Stimulated activated CD8-positive, alpha-beta memory T cell treated with anti-CD3 and anti-CD28 coated beads, Interleukin-15, amount 100 ng/mL, for 1 hour (primary cell): ENCODE results near the gene KEL.

Source experiments
- DNase-seq: peaks from one replicate; pipeline ENCODE4 v3.0.0-alpha.2; 2020; ENCODE audit warnings: low read depth

KEL gene

DNA sequence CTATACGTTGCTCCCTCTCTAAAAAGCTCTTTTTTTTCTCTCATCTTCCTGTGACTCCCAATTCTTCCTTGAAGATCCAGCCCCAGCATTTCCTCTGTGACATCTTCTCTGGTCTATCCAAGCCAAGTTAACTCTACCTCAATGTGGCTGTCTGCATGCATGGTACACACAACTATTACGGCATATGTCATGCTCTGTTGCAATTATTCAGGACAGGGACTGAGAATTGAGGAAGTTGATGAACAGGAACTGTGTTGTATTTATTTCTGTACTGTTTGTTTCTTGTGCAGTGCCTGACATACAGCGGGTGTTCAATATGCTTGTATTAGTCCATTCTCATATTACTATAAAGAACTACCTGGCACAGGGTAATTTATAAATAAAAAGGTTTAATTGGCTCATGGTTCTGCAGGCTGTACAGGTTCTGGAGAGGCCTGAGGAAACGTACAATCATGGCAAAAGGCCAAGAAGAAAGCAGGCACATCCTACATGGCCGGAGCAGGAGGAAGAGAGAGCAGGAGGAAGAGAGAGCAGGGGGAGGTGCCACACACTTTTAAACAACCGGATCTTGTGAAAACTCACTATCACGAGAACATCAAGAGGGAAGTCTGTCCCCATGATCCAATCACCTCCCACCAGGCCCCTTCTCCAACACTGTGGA lies 34.9 kb downstream of the KEL start:
- no peak for DNase-seq

DNA sequence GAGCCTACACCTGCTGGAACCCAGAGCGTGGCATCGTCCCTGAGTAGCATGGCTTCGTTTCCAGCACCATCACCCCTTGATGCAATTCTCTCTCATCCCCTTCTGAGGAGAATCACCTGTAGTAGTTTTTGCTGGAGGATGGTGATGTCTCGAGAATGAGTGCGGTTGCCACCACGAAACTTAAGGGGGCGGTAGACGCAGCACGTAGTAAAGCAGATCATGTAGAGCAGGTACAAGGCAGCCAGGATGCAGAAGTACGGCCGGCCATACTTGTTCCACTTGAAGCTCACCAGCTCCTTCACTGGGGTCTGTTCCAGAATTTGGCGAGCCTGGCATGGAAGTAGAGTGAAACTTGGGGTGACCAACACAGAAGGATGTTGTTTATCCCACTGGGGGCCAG lies 36.8 kb downstream of the KEL start:
- no peak for DNase-seq

DNA sequence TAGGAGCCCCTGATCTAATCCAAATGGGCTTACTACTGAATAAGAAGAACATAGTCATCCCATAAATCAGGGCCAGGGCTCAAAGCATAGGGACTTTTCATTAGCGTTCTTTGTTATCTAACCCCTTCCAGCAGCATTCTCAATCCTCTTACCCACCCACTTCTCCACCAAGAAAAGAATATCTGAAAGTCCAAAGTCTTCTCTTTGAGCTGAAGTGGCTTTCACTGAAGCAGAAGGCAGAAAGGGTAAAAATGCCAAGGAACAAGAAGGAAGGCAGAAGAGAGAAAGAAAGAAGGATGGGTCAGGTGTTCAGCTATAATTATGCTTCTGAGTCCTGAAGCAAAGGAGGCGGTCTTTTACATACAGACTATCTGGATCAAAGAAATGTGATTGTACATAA lies 38.8 kb downstream of the KEL start:
- no peak for DNase-seq

DNA sequence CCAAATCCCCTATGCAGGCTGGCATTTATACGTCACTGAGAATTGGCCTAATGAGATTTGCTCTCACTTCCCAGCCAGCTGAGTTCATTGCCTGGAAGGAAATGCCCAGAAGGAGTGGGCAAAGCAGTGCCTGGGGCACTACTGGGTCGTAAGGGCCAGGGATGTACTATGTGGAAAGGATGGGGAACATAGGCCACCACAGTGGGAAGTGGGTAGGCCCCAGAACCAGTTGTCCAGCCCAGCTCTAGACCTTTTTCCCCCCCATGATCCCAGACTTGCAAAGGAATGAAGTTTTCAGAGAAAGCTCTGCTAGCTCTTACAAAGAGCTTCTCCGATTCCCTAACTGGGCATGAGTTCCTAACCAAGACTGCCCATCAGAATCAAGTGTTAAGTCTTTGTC lies 42.5 kb downstream of the KEL start:
- DNase-seq = no peak

DNA sequence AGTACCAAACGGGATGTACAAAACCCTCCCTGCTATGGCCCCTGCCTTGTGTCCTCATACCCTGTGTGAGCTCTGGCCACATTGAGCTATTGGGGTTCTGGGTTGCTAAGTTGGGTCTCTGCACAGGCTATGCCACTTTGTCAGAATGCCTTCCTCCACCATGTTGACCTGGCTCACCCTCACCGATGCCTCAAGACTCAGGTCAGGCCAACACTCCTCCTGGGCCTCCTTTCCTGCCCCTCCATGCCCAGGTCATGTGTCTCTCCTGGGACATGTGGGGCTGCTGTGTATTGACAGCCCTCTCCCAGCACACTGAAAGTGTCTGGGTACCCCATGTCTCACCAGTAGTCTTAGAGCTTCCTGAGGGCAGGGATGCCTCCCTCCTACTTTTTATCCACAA lies 43.3 kb downstream of the KEL start:
- no peak for DNase-seq

DNA sequence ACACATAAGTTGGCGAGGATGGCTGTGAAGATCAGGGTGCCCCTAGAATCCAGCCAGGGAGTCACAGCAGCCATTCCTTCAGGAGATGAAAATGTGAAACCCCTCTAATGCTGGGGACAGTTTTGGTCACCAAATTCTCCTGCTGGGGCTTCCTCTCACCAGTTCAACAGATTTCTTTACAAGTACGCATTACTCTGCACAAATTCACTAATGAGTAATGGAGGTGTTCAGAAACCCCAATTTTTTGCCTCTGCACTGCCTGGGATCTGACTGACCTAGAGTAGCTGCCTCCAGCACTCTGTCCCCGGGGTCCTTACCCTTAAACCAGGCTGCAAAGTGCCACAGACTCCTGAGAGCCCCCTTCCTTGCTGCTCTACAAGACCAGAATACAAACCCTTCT lies 44.7 kb downstream of the KEL start:
- no peak for DNase-seq

DNA sequence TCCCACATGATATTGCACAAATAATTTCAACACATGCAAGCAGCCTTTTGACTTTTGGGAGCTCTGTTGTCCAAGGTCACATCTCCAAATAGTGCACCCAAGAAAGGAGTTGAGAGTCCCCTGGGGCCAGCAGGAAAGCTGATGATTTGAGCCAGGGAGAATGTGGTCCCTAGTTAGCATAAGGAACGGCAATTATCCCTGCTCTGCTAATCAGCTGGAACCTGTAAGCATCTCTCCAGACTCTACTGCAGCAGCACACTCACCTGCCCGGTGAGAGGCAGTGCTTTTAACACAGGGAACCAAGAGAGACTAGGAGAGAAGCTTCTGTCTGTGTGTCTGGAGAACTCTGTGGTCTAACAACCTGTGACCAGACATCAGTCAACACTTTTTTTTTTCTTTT lies 45.7 kb downstream of the KEL start:
- DNase-seq = no peak

- no peak for DNase-seq
Observed at GRCh38 chr7:142915315-142915714, 46.8 kb downstream of the KEL start.

- no peak for DNase-seq
Observed at GRCh38 chr7:142914121-142914520, 48.0 kb downstream of the KEL start.

- no peak for DNase-seq
Observed at GRCh38 chr7:142913566-142913965, 48.6 kb downstream of the KEL start.

- DNase-seq = no peak
Observed at GRCh38 chr7:142913051-142913450, 49.1 kb downstream of the KEL start.

GRCh38 chr7:142910481-142910880 lies 51.7 kb downstream of the KEL start:
- DNase-seq = no peak

DNA sequence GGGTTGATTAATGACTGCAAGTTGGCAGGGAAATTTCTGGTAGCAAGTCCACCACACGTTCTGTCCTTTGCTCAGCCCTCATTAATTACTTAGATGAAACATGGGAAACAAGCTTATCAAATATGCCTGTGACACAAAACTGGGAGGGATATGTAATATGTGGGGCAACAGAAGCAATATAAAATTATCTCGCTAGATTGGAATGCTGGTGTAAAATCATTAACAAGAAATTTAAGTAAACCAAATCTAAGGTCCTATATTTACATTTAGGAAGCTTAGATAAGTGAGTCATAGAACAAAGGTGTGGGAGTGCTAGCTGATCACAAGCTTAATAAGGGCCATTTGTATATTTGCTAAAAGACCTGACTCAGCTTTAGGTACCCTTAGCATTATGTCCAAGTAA lies 52.1 kb downstream of the KEL start:
- DNase-seq = no peak

DNA sequence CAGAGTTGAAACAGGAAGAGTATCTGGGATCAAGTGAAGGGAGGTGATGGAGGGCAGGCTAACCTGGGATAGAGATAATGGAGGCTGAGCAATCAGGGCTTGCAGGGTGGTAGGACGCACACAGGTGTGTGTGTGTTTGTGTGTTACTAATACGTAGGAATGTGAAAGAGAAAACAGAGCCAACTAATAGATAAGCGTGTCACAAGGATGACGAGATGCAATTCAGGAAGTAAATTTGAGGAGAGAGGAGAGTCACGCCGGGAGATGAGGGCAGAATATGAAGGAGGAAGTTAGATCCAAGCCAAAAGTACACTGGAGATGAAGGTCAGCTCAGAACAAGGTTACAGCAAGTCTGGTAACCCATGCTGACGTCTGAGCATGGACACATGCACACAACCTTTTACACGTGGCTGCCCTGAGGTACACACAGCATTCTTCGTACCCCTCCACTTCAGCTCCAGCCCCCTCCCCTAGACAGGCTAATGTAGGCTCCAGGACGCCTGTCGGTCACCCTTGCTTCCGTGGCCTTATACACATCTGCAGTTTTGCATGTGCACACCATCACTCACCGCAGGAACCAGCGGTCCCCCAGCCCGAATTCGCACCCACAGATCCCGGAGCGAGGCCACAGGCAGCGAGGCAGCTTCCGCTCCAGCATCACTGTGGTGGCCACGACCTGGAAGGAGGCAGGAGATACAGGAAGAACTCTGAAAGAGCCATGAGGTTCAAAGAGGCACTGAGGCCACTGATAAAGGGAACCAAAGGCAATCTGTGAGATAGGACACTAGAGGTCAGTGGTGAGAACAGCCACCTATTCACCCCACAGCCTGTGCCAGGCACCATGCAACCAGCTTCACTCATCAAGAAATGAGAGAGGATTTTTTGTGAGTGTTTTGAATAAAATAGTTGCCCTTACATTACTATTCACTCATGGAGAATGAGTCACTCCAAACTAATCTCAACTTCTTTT lies 53.0 kb downstream of the KEL start:
- no peak for DNase-seq

GRCh38 chr7:142908290-142908689 lies 53.9 kb downstream of the KEL start:
- DNase-seq = no peak

DNA sequence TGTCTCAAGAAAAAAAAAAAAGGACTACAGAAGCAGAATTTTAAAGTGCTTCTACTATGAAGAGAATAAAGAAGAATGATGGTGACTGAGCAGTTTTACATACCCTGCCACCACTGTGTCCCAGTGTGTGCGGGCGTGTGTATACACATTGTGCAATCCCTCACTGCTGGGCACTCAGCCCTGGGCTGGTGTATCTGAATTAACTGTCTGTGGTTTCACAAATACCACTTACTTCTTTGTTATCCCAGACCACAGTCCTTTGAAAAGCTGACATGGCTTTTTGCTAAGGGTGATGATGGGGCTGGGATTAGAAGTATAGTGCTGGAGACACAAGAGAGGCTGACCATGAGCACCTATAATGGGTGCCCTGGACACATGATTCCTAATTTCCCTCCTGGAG lies 55.5 kb downstream of the KEL start:
- no peak for DNase-seq

DNA sequence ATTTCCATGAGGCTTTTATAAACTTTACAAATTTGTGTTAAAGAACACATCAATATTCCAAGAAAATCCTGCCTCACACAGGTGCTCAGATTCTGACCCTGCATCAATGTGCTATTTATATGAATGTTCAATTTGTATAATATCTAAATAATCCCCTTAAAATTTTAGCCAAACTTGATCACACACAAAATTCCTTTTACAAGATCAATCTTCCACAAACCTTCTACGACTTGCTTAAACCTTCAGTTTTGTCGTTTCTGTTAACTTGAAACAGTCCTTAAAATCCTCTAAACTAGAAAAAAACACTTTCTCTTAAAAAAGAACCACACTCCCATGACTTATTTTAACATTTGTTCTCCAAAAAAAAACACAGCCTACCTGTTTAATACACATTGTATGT lies 56.4 kb downstream of the KEL start:
- DNase-seq = no peak

GRCh38 chr7:142904128-142904527 lies 58.0 kb downstream of the KEL start:
- DNase-seq = no peak

DNA sequence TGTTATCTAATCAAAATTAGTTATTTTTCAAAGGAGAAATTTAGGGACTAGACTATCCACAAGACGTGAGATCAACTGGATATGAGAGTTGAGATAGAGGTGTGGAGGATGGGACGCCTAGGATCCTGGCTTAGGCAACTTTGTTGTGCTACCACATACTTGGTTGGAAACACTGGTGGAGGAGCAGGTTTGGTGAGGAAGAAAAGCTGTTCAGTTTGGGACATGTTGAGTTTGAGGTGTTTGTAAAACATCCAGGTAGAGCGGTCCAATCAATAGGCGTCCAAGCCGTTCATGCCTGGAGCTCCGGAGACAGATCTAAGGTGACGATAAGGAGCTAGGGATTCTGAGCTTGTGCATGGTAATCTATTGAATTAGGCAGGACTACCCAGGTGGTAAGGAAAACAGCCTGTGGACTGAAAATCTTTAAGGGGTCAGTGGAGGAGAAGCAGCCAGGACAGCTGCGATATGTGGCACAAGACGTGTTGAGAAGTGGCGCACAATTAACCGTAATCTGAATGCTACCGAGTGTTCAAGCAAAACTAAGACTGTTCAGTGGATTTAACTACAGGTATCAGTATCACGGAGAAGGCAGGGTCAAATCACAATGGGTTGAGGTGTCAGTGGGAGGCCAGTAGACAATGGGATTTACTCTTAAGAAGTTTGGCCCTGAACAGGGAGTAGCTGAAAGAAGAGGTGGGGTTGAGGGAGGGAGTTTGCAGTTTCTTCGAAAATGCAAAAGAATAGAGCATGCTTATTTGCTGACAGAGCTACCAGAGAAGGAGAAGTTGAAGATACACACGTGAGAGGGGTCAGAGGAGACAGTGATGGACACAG lies 60.5 kb downstream of the KEL start:
- DNase-seq = no peak

- DNase-seq = no peak
Observed at GRCh38 chr7:142899661-142900060, 62.5 kb downstream of the KEL start.

GRCh38 chr7:142898377-142899170 lies 63.6 kb downstream of the KEL start:
- DNase-seq = no peak

GRCh38 chr7:142897691-142898090 lies 64.5 kb downstream of the KEL start:
- DNase-seq = no peak
